PFSK-1 (cell line): ENCODE data around the gene CASZ1.

ENCODE experiments used
- FOXP2 ChIP-seq: optimal IDR thresholded peaks from 2 replicates; pipeline ENCODE3; 2011; ENCODE audit warnings: borderline replicate concordance, control low read depth, inconsistent platforms; ENCODE audit not compliant: insufficient read depth; ENCODE audit errors: extremely low read length, extremely low read depth
- POLR2AphosphoS5 ChIP-seq: IDR thresholded peaks from 2 replicates; pipeline ENCODE4 v1.6.1; 2012; ENCODE audit warnings: low read depth, mild to moderate bottlenecking, control low read depth, low read length, moderate library complexity
- SIN3A ChIP-seq: IDR thresholded peaks from 2 replicates; pipeline ENCODE4 v1.6.1; 2012; ENCODE audit warnings: mild to moderate bottlenecking, low read length, moderate library complexity, borderline replicate concordance; ENCODE audit not compliant: insufficient read depth
- TAF1 ChIP-seq: IDR thresholded peaks from 2 replicates; pipeline ENCODE4 v1.6.1; 2012; ENCODE audit warnings: low read length, control low read depth, borderline replicate concordance; ENCODE audit not compliant: insufficient read depth
- TF ChIP-seq, protein P1 (sequence below), 2 experiments: IDR thresholded peaks; 2 replicates each; pipeline versions ENCODE4 v1.6.1 to v1.8.0; 2011 to 2012; ENCODE audit warnings: low read depth in 2 of 2, low read length in 2 of 2, control low read depth in 1 of 2, inconsistent platforms in 1 of 2, mild to moderate bottlenecking in 1 of 2, moderate library complexity in 1 of 2; ENCODE audit not compliant: insufficient read depth in 1 of 2

DNA sequence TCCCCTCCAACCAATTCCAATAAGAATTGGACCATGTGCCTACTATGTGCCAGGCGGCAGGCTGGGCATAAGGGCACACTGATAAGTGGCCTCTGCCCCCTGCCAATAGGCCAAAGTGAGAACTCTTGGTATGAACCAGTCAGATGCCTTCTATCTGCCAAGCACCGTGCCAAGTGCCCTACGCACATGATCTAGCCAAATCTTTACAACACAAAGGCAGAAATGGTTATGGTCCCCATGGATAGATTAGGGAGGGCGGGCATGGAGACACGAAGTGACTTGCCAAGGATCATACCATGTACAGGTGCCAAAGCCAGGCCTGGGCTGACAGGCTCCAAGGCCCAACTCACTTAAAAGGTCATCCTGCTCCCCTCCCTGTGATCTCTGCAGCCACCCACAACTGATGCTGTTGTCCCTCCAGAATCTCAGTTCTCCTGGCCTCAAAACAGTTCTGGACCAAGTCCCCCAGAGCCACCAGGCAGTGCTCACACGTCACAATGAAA lies 32.1 kb downstream of the CASZ1 start:
- TF ChIP-seq POLR2AphosphoS5 (no peak), SIN3A (no peak), TAF1 (no peak), FOXP2 (no peak)
- TF ChIP-seq, protein P1, sequence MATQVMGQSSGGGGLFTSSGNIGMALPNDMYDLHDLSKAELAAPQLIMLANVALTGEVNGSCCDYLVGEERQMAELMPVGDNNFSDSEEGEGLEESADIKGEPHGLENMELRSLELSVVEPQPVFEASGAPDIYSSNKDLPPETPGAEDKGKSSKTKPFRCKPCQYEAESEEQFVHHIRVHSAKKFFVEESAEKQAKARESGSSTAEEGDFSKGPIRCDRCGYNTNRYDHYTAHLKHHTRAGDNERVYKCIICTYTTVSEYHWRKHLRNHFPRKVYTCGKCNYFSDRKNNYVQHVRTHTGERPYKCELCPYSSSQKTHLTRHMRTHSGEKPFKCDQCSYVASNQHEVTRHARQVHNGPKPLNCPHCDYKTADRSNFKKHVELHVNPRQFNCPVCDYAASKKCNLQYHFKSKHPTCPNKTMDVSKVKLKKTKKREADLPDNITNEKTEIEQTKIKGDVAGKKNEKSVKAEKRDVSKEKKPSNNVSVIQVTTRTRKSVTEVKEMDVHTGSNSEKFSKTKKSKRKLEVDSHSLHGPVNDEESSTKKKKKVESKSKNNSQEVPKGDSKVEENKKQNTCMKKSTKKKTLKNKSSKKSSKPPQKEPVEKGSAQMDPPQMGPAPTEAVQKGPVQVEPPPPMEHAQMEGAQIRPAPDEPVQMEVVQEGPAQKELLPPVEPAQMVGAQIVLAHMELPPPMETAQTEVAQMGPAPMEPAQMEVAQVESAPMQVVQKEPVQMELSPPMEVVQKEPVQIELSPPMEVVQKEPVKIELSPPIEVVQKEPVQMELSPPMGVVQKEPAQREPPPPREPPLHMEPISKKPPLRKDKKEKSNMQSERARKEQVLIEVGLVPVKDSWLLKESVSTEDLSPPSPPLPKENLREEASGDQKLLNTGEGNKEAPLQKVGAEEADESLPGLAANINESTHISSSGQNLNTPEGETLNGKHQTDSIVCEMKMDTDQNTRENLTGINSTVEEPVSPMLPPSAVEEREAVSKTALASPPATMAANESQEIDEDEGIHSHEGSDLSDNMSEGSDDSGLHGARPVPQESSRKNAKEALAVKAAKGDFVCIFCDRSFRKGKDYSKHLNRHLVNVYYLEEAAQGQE (IDR thresholded peaks at IDR 0.05; ENCODE audit: insufficient read depth in 1 of 2, low read depth in 2 of 2, low read length in 2 of 2) = no peak
